HEK293 (cell line): ENCODE results near the gene TLE3.
A peak's percentile ranks its signal among the peaks of the same experiment; 100 is the strongest.

Source experiments
- AEBP2 ChIP-seq: fragments of 450-650 bp; formaldehyde crosslinking; IDR thresholded peaks from 2 replicates; pipeline ENCODE4 v1.5.1; 2016; ENCODE audit warnings: missing biosample characterization, missing genetic modification characterization, borderline replicate concordance
- BCL11A ChIP-seq: fragments of 450-650 bp; formaldehyde crosslinking; IDR thresholded peaks from 2 replicates; pipeline ENCODE4 v1.5.1; 2016; ENCODE audit warnings: low read depth, missing biosample characterization, missing genetic modification characterization
- KLF7 ChIP-seq: fragments of 450-650 bp; formaldehyde crosslinking; IDR thresholded peaks from 2 replicates; pipeline ENCODE4 v1.5.1; 2016; ENCODE audit warnings: missing biosample characterization, missing genetic modification characterization, borderline replicate concordance
- OVOL3 ChIP-seq: fragments of 450-650 bp; formaldehyde crosslinking; IDR thresholded peaks from 2 replicates; pipeline ENCODE4 v1.5.1; 2016; ENCODE audit warnings: missing biosample characterization, missing genetic modification characterization
- PRDM1 ChIP-seq: fragments of 450-650 bp; formaldehyde crosslinking; IDR thresholded peaks from 2 replicates; pipeline ENCODE4; 2016; ENCODE audit warnings: missing biosample characterization, missing genetic modification characterization
- REPIN1 ChIP-seq: fragments of 450-650 bp; formaldehyde crosslinking; IDR thresholded peaks from 2 replicates; pipeline ENCODE4 v1.5.1; 2017; ENCODE audit warnings: missing biosample characterization, missing genetic modification characterization, low read depth
- YY1 ChIP-seq: fragments of 450-650 bp; formaldehyde crosslinking; IDR thresholded peaks from 2 replicates; pipeline ENCODE4 v1.5.1; 2018; ENCODE audit warnings: missing biosample characterization, missing genetic modification characterization
- ZFHX2 ChIP-seq: fragments of 450-650 bp; formaldehyde crosslinking; conservative IDR thresholded peaks from 2 replicates; pipeline ENCODE4 v1.5.1; 2016; ENCODE audit warnings: missing biosample characterization, missing genetic modification characterization
- ZNF114 ChIP-seq: fragments of 450-650 bp; formaldehyde crosslinking; IDR thresholded peaks from 2 replicates; pipeline ENCODE4 v1.5.0; 2017; ENCODE audit warnings: missing biosample characterization, missing genetic modification characterization
- ZNF248 ChIP-seq: fragments of 450-650 bp; formaldehyde crosslinking; IDR thresholded peaks from 2 replicates; pipeline ENCODE4 v1.5.1; 2017; ENCODE audit warnings: missing biosample characterization, missing genetic modification characterization
- ZNF341 ChIP-seq: fragments of 450-650 bp; formaldehyde crosslinking; IDR thresholded peaks from 2 replicates; pipeline ENCODE4; 2016; ENCODE audit warnings: low read depth, missing biosample characterization, missing genetic modification characterization
- ZNF391 ChIP-seq: fragments of 450-650 bp; formaldehyde crosslinking; IDR thresholded peaks from 2 replicates; pipeline ENCODE4 v1.5.1; 2016; ENCODE audit warnings: low read depth, missing biosample characterization, missing genetic modification characterization, borderline replicate concordance
- ZNF48 ChIP-seq: fragments of 450-650 bp; formaldehyde crosslinking; IDR thresholded peaks from 2 replicates; pipeline ENCODE4 v1.5.1; 2016; ENCODE audit warnings: missing biosample characterization, missing genetic modification characterization
- ZNF488 ChIP-seq: fragments of 450-650 bp; formaldehyde crosslinking; IDR thresholded peaks from 2 replicates; pipeline ENCODE4 v1.5.1; 2016; ENCODE audit warnings: missing biosample characterization, missing genetic modification characterization
- ZNF501 ChIP-seq: fragments of 450-650 bp; formaldehyde crosslinking; IDR thresholded peaks from 2 replicates; pipeline ENCODE4 v1.5.1; 2016; ENCODE audit warnings: missing biosample characterization, missing genetic modification characterization
- ZNF600 ChIP-seq: fragments of 450-650 bp; formaldehyde crosslinking; IDR thresholded peaks from 2 replicates; pipeline ENCODE4 v1.5.1; 2016; ENCODE audit warnings: missing biosample characterization, missing genetic modification characterization
- ZNF623 ChIP-seq: fragments of 450-650 bp; formaldehyde crosslinking; IDR thresholded peaks from 2 replicates; pipeline ENCODE4 v1.5.1; 2016; ENCODE audit warnings: missing biosample characterization, missing genetic modification characterization
- ZNF747 ChIP-seq: fragments of 450-650 bp; formaldehyde crosslinking; IDR thresholded peaks from 2 replicates; pipeline ENCODE4 v1.5.1; 2016; ENCODE audit warnings: missing biosample characterization, missing genetic modification characterization
- ZNF777 ChIP-seq: fragments of 450-650 bp; formaldehyde crosslinking; IDR thresholded peaks from 2 replicates; pipeline ENCODE4 v1.5.1; 2017; ENCODE audit warnings: missing biosample characterization, missing genetic modification characterization, borderline replicate concordance
- ZNF830 ChIP-seq: fragments of 450-650 bp; IDR thresholded peaks from 2 replicates; pipeline ENCODE4 v1.5.0; 2018; ENCODE audit warnings: missing biosample characterization, missing genetic modification characterization, low read depth, mild to moderate bottlenecking, moderate library complexity
- ZSCAN16 ChIP-seq: fragments of 450-650 bp; formaldehyde crosslinking; IDR thresholded peaks from 2 replicates; pipeline ENCODE4 v1.5.1; 2016; ENCODE audit warnings: missing biosample characterization, missing genetic modification characterization
- TF ChIP-seq, protein P1 (sequence below): fragments of 450-650 bp; IDR thresholded peaks from 2 replicates; pipeline ENCODE4 v1.5.1; 2018; ENCODE audit warnings: missing biosample characterization, missing genetic modification characterization
- TF ChIP-seq, protein P2 (sequence below): fragments of 450-650 bp; formaldehyde crosslinking; IDR thresholded peaks from 2 replicates; pipeline ENCODE4 v1.5.1; 2016; ENCODE audit warnings: missing biosample characterization, missing genetic modification characterization, borderline replicate concordance
- TF ChIP-seq, protein P3 (sequence below): fragments of 450-650 bp; formaldehyde crosslinking; IDR thresholded peaks from 2 replicates; pipeline ENCODE4 v1.5.1; 2016; ENCODE audit warnings: missing biosample characterization, missing genetic modification characterization
- TF ChIP-seq, protein P4 (sequence below): fragments of 450-650 bp; formaldehyde crosslinking; IDR thresholded peaks from 2 replicates; pipeline ENCODE4 v1.5.1; 2016; ENCODE audit warnings: missing biosample characterization, missing genetic modification characterization
- TF ChIP-seq, protein P5 (sequence below): fragments of 450-650 bp; formaldehyde crosslinking; IDR thresholded peaks from 2 replicates; pipeline ENCODE4 v1.5.1; 2017; ENCODE audit warnings: missing biosample characterization, missing genetic modification characterization

The TLE3 gene

DNA sequence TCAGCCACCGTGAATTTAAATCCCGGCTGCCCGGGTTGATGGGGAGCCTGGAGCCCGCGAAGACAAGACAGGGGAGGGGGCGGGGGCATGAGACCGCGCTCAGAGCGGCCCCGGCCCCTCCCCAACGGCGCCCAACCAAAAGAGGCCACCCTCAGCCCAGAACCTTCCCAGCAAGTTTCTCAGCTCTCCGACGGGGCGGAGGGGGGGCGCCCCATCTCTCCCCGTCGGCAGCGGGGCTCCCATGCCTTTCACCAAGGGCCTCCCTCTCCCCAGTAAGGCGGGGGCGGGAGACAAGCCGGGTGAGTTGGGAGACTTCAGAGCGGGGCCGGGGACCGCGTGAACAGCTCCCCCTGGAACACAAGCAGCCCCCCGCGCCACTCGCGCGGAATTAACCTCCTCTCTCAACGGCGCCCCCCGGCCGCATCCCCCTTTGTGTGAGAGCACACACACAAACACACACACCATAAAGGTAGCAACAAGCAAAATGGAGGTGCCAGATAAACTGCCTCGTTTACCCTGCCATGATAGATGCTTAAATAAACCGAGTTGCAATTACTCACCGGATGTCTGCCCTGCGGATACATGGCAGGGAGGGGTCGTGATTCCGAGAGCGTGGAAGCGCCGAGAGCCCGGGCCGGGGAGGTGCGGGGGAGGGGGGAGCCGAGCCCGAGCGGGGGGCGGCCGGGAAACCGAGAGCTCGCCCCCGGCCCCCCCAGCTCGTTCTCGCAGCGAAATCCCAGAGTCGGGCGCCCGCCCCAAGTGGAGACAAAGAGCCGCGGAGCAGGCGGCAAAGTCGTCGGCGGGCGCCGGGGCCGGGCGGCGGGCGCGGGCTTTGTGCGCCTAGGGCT, 1.3 kb downstream of the TLE3 start (continued):
- TF ChIP-seq, protein P1, sequence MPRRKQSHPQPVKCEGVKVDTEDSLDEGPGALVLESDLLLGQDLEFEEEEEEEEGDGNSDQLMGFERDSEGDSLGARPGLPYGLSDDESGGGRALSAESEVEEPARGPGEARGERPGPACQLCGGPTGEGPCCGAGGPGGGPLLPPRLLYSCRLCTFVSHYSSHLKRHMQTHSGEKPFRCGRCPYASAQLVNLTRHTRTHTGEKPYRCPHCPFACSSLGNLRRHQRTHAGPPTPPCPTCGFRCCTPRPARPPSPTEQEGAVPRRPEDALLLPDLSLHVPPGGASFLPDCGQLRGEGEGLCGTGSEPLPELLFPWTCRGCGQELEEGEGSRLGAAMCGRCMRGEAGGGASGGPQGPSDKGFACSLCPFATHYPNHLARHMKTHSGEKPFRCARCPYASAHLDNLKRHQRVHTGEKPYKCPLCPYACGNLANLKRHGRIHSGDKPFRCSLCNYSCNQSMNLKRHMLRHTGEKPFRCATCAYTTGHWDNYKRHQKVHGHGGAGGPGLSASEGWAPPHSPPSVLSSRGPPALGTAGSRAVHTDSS (tag by site-specific recombination): no peak
- TF ChIP-seq, protein P2, sequence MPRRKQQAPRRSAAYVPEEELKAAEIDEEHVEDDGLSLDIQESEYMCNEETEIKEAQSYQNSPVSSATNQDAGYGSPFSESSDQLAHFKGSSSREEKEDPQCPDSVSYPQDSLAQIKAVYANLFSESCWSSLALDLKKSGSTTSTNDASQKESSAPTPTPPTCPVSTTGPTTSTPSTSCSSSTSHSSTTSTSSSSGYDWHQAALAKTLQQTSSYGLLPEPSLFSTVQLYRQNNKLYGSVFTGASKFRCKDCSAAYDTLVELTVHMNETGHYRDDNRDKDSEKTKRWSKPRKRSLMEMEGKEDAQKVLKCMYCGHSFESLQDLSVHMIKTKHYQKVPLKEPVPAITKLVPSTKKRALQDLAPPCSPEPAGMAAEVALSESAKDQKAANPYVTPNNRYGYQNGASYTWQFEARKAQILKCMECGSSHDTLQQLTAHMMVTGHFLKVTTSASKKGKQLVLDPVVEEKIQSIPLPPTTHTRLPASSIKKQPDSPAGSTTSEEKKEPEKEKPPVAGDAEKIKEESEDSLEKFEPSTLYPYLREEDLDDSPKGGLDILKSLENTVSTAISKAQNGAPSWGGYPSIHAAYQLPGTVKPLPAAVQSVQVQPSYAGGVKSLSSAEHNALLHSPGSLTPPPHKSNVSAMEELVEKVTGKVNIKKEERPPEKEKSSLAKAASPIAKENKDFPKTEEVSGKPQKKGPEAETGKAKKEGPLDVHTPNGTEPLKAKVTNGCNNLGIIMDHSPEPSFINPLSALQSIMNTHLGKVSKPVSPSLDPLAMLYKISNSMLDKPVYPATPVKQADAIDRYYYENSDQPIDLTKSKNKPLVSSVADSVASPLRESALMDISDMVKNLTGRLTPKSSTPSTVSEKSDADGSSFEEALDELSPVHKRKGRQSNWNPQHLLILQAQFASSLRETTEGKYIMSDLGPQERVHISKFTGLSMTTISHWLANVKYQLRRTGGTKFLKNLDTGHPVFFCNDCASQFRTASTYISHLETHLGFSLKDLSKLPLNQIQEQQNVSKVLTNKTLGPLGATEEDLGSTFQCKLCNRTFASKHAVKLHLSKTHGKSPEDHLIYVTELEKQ (tag by site-specific recombination): no peak
- TF ChIP-seq ZNF830 (tag by site-specific recombination): no peak
- TF ChIP-seq ZNF391 (tag by site-specific recombination): no peak
- peak; percentile 87 for TF ChIP-seq ZNF341 (tag by site-specific recombination)
- TF ChIP-seq AEBP2 (tag by site-specific recombination): no peak
- TF ChIP-seq, protein P3, sequence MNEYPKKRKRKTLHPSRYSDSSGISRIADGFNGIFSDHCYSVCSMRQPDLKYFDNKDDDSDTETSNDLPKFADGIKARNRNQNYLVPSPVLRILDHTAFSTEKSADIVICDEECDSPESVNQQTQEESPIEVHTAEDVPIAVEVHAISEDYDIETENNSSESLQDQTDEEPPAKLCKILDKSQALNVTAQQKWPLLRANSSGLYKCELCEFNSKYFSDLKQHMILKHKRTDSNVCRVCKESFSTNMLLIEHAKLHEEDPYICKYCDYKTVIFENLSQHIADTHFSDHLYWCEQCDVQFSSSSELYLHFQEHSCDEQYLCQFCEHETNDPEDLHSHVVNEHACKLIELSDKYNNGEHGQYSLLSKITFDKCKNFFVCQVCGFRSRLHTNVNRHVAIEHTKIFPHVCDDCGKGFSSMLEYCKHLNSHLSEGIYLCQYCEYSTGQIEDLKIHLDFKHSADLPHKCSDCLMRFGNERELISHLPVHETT (tag by site-specific recombination): no peak
- TF ChIP-seq REPIN1: no peak
- TF ChIP-seq ZNF747: no peak
- TF ChIP-seq ZSCAN16 (tag by site-specific recombination): no peak; the same call in 1 of the 2 replicates
- peak; percentile 65 for TF ChIP-seq YY1 (tag by site-specific recombination)
- no peak for TF ChIP-seq PRDM1 (tag by site-specific recombination)
- TF ChIP-seq KLF7: no peak
- TF ChIP-seq BCL11A (tag by site-specific recombination): no peak
- TF ChIP-seq ZNF488 (tag by site-specific recombination): no peak
- TF ChIP-seq, protein P4, sequence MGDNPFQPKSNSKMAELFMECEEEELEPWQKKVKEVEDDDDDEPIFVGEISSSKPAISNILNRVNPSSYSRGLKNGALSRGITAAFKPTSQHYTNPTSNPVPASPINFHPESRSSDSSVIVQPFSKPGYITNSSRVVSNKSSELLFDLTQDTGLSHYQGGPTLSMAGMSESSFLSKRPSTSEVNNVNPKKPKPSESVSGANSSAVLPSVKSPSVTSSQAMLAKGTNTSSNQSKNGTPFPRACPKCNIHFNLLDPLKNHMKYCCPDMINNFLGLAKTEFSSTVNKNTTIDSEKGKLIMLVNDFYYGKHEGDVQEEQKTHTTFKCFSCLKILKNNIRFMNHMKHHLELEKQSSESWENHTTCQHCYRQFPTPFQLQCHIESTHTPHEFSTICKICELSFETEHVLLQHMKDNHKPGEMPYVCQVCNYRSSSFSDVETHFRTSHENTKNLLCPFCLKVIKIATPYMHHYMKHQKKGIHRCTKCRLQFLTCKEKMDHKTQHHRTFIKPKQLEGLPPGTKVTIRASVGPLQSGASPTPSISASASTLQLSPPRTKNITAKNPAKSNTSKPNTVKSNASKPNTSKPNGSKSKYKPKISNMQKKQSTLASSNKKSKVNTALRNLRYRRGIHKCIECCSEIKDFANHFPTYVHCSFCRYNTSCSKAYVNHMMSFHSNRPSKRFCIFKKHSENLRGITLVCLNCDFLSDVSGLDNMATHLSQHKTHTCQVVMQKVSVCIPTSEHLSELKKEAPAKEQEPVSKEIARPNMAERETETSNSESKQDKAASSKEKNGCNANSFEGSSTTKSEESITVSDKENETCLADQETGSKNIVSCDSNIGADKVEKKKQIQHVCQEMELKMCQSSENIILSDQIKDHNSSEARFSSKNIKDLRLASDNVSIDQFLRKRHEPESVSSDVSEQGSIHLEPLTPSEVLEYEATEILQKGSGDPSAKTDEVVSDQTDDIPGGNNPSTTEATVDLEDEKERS (tag by site-specific recombination): no peak
- TF ChIP-seq, protein P5, sequence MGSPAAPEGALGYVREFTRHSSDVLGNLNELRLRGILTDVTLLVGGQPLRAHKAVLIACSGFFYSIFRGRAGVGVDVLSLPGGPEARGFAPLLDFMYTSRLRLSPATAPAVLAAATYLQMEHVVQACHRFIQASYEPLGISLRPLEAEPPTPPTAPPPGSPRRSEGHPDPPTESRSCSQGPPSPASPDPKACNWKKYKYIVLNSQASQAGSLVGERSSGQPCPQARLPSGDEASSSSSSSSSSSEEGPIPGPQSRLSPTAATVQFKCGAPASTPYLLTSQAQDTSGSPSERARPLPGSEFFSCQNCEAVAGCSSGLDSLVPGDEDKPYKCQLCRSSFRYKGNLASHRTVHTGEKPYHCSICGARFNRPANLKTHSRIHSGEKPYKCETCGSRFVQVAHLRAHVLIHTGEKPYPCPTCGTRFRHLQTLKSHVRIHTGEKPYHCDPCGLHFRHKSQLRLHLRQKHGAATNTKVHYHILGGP: no peak
- TF ChIP-seq ZNF501 (tag by site-specific recombination): 0 out of 2 replicates have a peak, but pooled peaks have one; percentile 23
- no peak for TF ChIP-seq ZNF777 (tag by site-specific recombination)
- TF ChIP-seq ZNF248 (tag by site-specific recombination): no peak
- no peak for TF ChIP-seq ZNF114
- TF ChIP-seq ZNF623 (tag by site-specific recombination): no peak
- TF ChIP-seq ZFHX2 (tag by site-specific recombination): peak; percentile 79
- no peak for TF ChIP-seq ZNF48 (tag by site-specific recombination)
- 0 out of 2 replicates have a peak, but pooled peaks have one; percentile 33 for TF ChIP-seq ZNF600 (tag by site-specific recombination)
- no peak for TF ChIP-seq OVOL3 (tag by site-specific recombination)
